ENCODE measurements around the gene PROK2.

Gene PROK2

GRCh38 chr3:71784914-71785531, at the start of gene PROK2:
Gene PROK2 (minus strand): TSS chr3:71785148. CDS start chr3:71785052, 96 bp downstream.
- peak; percentile 5 for DNase-seq (ENCODE audit: low read depth)

- DNase-seq (ENCODE audit: low read depth): no peak
These were observed 46.7 kb upstream of the PROK2 start for GRCh38 chr3:71831599-71831998.

GRCh38 chr3:71825551-71826283, 40.8 kb upstream of the PROK2 start:
- DNase-seq (ENCODE audit: low read depth): no peak

- no peak for DNase-seq (ENCODE audit: low read depth)
These were observed 36.2 kb upstream of the PROK2 start for GRCh38 chr3:71821116-71821515.

GRCh38 chr3:71817262-71817661, 32.3 kb upstream of the PROK2 start:
- DNase-seq (ENCODE audit: low read depth): no peak

GRCh38 chr3:71816767-71817156, 31.8 kb upstream of the PROK2 start:
- DNase-seq (ENCODE audit: low read depth): no peak

- DNase-seq (ENCODE audit: low read depth): no peak
These were observed 30.6 kb upstream of the PROK2 start for GRCh38 chr3:71815340-71816067.

GRCh38 chr3:71813704-71814103, 28.8 kb upstream of the PROK2 start:
- DNase-seq (ENCODE audit: low read depth): no peak

- DNase-seq (ENCODE audit: low read depth): no peak
These were observed 28.1 kb upstream of the PROK2 start for GRCh38 chr3:71813073-71813472.

GRCh38 chr3:71810056-71810455, 25.1 kb upstream of the PROK2 start:
- DNase-seq (ENCODE audit: low read depth): no peak

GRCh38 chr3:71809321-71810026, 24.5 kb upstream of the PROK2 start:
- DNase-seq (ENCODE audit: low read depth): no peak

GRCh38 chr3:71806736-71807135, 21.8 kb upstream of the PROK2 start:
- DNase-seq (ENCODE audit: low read depth): no peak

GRCh38 chr3:71805691-71806090, 20.7 kb upstream of the PROK2 start:
- no peak for DNase-seq (ENCODE audit: low read depth)

- no peak for DNase-seq (ENCODE audit: low read depth)
These were observed 20.3 kb upstream of the PROK2 start for GRCh38 chr3:71805199-71805598.

GRCh38 chr3:71803248-71803647, 18.3 kb upstream of the PROK2 start:
- no peak for DNase-seq (ENCODE audit: low read depth)

GRCh38 chr3:71801986-71802385, 17.0 kb upstream of the PROK2 start:
- no peak for DNase-seq (ENCODE audit: low read depth)

GRCh38 chr3:71800023-71800422, 15.1 kb upstream of the PROK2 start:
- no peak for DNase-seq (ENCODE audit: low read depth)

GRCh38 chr3:71797455-71797854, 12.5 kb upstream of the PROK2 start:
- no peak for DNase-seq (ENCODE audit: low read depth)

- DNase-seq (ENCODE audit: low read depth): no peak
These were observed 11.3 kb upstream of the PROK2 start for GRCh38 chr3:71796290-71796689.

GRCh38 chr3:71791634-71792033, 6.7 kb upstream of the PROK2 start:
- DNase-seq (ENCODE audit: low read depth): no peak

GRCh38 chr3:71789922-71790321, 5.0 kb upstream of the PROK2 start:
- no peak for DNase-seq (ENCODE audit: low read depth)

GRCh38 chr3:71787851-71788405, 3.0 kb upstream of the PROK2 start:
- no peak for DNase-seq (ENCODE audit: low read depth)
